A549 (cell line): ENCODE data around the gene MAPKAPK2. TPM values are rescaled to one million over a fixed set of nuclear protein-coding genes. Genes with fewer than 3 reads are reported as not detected.
A peak's percentile ranks its signal among the peaks of the same experiment; 100 is the strongest.

Experiments used
- ATAC-seq, 2 experiments: fragments of 200-7000 bp in 1 of 2; fragments of >200 bp in 1 of 2; cut with Nextera tagmentation in 1 of 2; cut with Tn5 transposase in 1 of 2; 3 replicates each; pipeline versions ENCODE4 v1.8.0 to v1.9.1; 2018 to 2020; ENCODE audit warnings: mild to moderate bottlenecking in 1 of 2, moderate library complexity in 1 of 2
- CTCF ChIA-PET: fragments of 300-600 bp; sonication (Branson Sonifier 250); formaldehyde crosslinking; extraction: SDS; loops from one replicate; lab custom pipeline; 2021; ENCODE audit warnings: antibody characterized with exemption, inconsistent platforms; lab: Yijun Ruan, JAX
- POLR2A ChIA-PET: fragments of 350-600 bp; formaldehyde crosslinking; extraction: SDS; loops from one replicate; lab custom pipeline; 2021; ENCODE audit warnings: antibody characterized with exemption, inconsistent platforms; lab: Yijun Ruan, JAX
- DNase-seq, 2 experiments: peaks; one replicate each; pipeline versions ENCODE4 v3.0.0 to v3.0.0-alpha.2; 2011 to 2016; ENCODE audit warnings: low read depth in 1 of 2, low spot score in 1 of 2
- FAIRE-seq: peaks from 2 replicates; lab custom pipeline; 2011; peaks lifted over from hg19 to GRCh38; lab: Jason Lieb, UNC
- H3K27ac ChIP-seq, 2 experiments: fragments of >200 bp; sonication (Bioruptor Twin); formaldehyde crosslinking; 3 replicates each; pipeline ENCODE4 v1.5.1; 2016 to 2017
- H3K4me1 ChIP-seq: fragments of >200 bp; sonication (Bioruptor Twin); formaldehyde crosslinking; 3 replicates; pipeline ENCODE4 v1.6.1; 2016
- H3K4me2 ChIP-seq: fragments of >200 bp; sonication (Bioruptor Twin); formaldehyde crosslinking; 3 replicates; pipeline ENCODE4 v1.6.1; 2016
- H3K4me3 ChIP-seq: fragments of >200 bp; sonication (Bioruptor Twin); formaldehyde crosslinking; 3 replicates; pipeline ENCODE4 v1.5.1; 2016
- H3K9me3 ChIP-seq: fragments of >200 bp; sonication (Bioruptor Twin); formaldehyde crosslinking; 3 replicates; pipeline ENCODE4 v1.6.1; 2016
- BCL3 ChIP-seq: fragments of >200 bp; sonication (Bioruptor Twin); formaldehyde crosslinking; IDR thresholded peaks from 3 replicates; pipeline ENCODE4 v1.6.1; 2016
- BHLHE40 ChIP-seq: IDR thresholded peaks from 2 replicates; pipeline ENCODE4 v1.6.1; 2012; ENCODE audit warnings: low read depth, low read length, inconsistent platforms
- CEBPB ChIP-seq, 2 experiments: fragments of >200 bp in 1 of 2; sonication (Bioruptor Twin) in 1 of 2; formaldehyde crosslinking in 1 of 2; IDR thresholded peaks; 2 replicates each; pipeline ENCODE4 v1.6.1; 2012 to 2016
- CHD4 ChIP-seq: fragments of 200-600 bp; sonication (generic); IDR thresholded peaks from 2 replicates; pipeline ENCODE4 v1.6.1; 2016; ENCODE audit warnings: antibody characterized with exemption, mild to moderate bottlenecking, borderline replicate concordance
- CTCF ChIP-seq: fragments of >200 bp; sonication (Bioruptor Twin); formaldehyde crosslinking; IDR thresholded peaks from 3 replicates; pipeline ENCODE4 v1.5.1; 2016
- ELK1 ChIP-seq: fragments of 150-350 bp; IDR thresholded peaks from 2 replicates; pipeline ENCODE4 v1.6.1; 2014; ENCODE audit warnings: low read depth, mild to moderate bottlenecking, low read length
- FOSL2 ChIP-seq, 2 experiments: fragments of 450-650 bp in 1 of 2; fragments of >200 bp in 1 of 2; sonication (Bioruptor Twin) in 1 of 2; formaldehyde crosslinking; IDR thresholded peaks; 2 replicates each; pipeline versions ENCODE4 v1.5.0 to v1.6.1; 2016 to 2020; ENCODE audit warnings: mild to moderate bottlenecking in 1 of 2, moderate library complexity in 1 of 2
- HOXB5 ChIP-seq: fragments of 250-450 bp; sonication (Bioruptor Pico); IDR thresholded peaks from 2 replicates; pipeline ENCODE4 v1.5.0; 2020; ENCODE audit warnings: mild to moderate bottlenecking, moderate library complexity
- JUNB ChIP-seq: fragments of >200 bp; sonication (Bioruptor Twin); formaldehyde crosslinking; IDR thresholded peaks from 2 replicates; pipeline ENCODE4 v1.6.1; 2016
- MAFK ChIP-seq: fragments of 450-650 bp; IDR thresholded peaks from 2 replicates; pipeline ENCODE4 v1.6.1; 2014; ENCODE audit not compliant: partially characterized antibody
- MYC ChIP-seq: IDR thresholded peaks from 2 replicates; pipeline ENCODE4 v1.6.1; 2012; ENCODE audit warnings: mild to moderate bottlenecking, inconsistent platforms, low read length, improper control_type of control experiment, borderline replicate concordance
- NR3C1 ChIP-seq: fragments of >200 bp; sonication (Bioruptor Twin); formaldehyde crosslinking; IDR thresholded peaks from 3 replicates; pipeline ENCODE4 v1.6.1; 2017
- RAD21 ChIP-seq, 2 experiments: fragments of >200 bp in 1 of 2; sonication (Bioruptor Twin) in 1 of 2; formaldehyde crosslinking in 1 of 2; IDR thresholded peaks in 1 of 2; conservative IDR thresholded peaks in 1 of 2; 2 replicates in 1 of 2; 3 replicates in 1 of 2; pipeline ENCODE4 v1.6.1; 2012 to 2018; ENCODE audit warnings: inconsistent platforms in 1 of 2
- REST ChIP-seq: fragments of 200-600 bp; sonication (generic); IDR thresholded peaks from 2 replicates; pipeline ENCODE4 v1.6.1; 2016; ENCODE audit warnings: antibody characterized with exemption, mild to moderate bottlenecking, moderate library complexity
- RNF2 ChIP-seq: fragments of 200-600 bp; sonication (generic); IDR thresholded peaks from 2 replicates; pipeline ENCODE4 v1.6.1; 2016; ENCODE audit warnings: low read depth, mild to moderate bottlenecking, antibody characterized with exemption, moderate library complexity, borderline replicate concordance
- WGBS: methylation state at CpG from one replicate; pipeline ENCODE4 v1.1.6; 2017; ENCODE audit errors: missing lambda C conversion rate; 5-methylcytosine and 5-hydroxymethylcytosine counted together
- polyA plus RNA-seq, 4 experiments: library from polyadenylated mRNA; depleted of rRNA in 3 of 4; stranded (reverse); fragments of >200 nt; fragmentation: RNase III in 1 of 4; extraction: RNeasy Plus Mini Kit Qiagen cat#74134 plus additional on column Dnase treatment in 1 of 4; gene quantifications; 2 replicates in 3 of 4; 3 replicates in 1 of 4; pipeline ENCODE4 v1.2.3, GENCODE V29; 2011 to 2017

Gene MAPKAPK2
- polyA plus RNA-seq, 2 of the 4 experiments (the other 2 are of a cell fraction), result 37.2 to 43.0 TPM

GRCh38 chr1:206664740-206665139 is 20.0 kb upstream of the MAPKAPK2 start:
- Histone ChIP-seq H3K4me3 (no peak overlapping the region), H3K27ac (peak overlapping the region in 1 of 2 experiments; percentile 7; a peak in 1 of 6 replicates), H3K4me2 (no peak overlapping the region)
- TF ChIP-seq MYC, result no peak
- no peak for TF ChIP-seq NR3C1
- TF ChIP-seq BCL3, result no peak
- no peak for TF ChIP-seq REST
- TF ChIP-seq MAFK, result no peak
- no peak for TF ChIP-seq CHD4
- no peak for TF ChIP-seq FOSL2 (IDR thresholded peaks at IDR 0.05)
- TF ChIP-seq FOSL2 (CRISPR knock-in tag; IDR thresholded peaks at IDR 0.05), result no peak
- TF ChIP-seq, all 56 proteins: peak for 0
- H3K4me1 ChIP-seq, result peaks cover 5% of the 10 kb centered on the region; the same call in 1 of the 3 replicates
- peak in 1 of 2 experiments; percentile 15; a peak in 2 of 6 replicates for ATAC-seq
- no peaks in the 10 kb centered on the region for H3K9me3 ChIP-seq
- 55% methylated on average over 6 of the region's 6 CpGs for WGBS
- CTCF ChIA-PET, result interaction anchor here (0.8 to 19.9 kb wide), 49 partner anchors 9 to 362 kb away, joined by 3 to 452 read pairs (median 8); partner anchors contain the start of genes DYRK3 and EIF2D
- FAIRE-seq, result no peak
- no peak for DNase-seq
- POLR2A ChIA-PET, result interaction anchor here (1.0 to 3.1 kb wide), 4 partner anchors 19 to 52 kb away, joined by 3 to 20 read pairs (median 4); partner anchors contain the start of genes DYRK3, EIF2D and MAPKAPK2

- 92% methylated on average over 3 of the region's 3 CpGs for WGBS
- ChIA-PET POLR2A (interaction anchor here (0.7 kb wide), 2 partner anchors 42 to 54 kb away, joined by 3 to 5 read pairs; partner anchors contain the start of gene EIF2D), CTCF (interaction anchor here (0.7 to 19.9 kb wide), 14 partner anchors 9 to 315 kb away, joined by 3 to 452 read pairs (median 30); partner anchors contain the start of gene DYRK3)
- ATAC-seq (no peak), FAIRE-seq (no peak), DNase-seq (no peak)
- Histone ChIP-seq H3K4me2 (no peak overlapping the region), H3K9me3 (no peaks in the 10 kb centered on the region), H3K4me1 (peaks cover 5% of the 10 kb centered on the region; the same call in 1 of the 3 replicates), H3K4me3 (no peak overlapping the region), H3K27ac (no peak overlapping the region)
- TF ChIP-seq RNF2 (no peak), CEBPB (IDR thresholded peaks at IDR 0.05) (no peak), FOSL2 (IDR thresholded peaks at IDR 0.05) (no peak), FOSL2 (CRISPR knock-in tag; IDR thresholded peaks at IDR 0.05) (no peak), ELK1 (no peak), RAD21 (conservative IDR thresholded peaks at IDR 0.05 in 1 of 2, IDR thresholded peaks at IDR 0.05 in 1 of 2) (no peak), BHLHE40 (no peak), CTCF (no peak), JUNB (no peak), REST (no peak), HOXB5 (CRISPR knock-in tag) (no peak)
These were observed 18.6 kb upstream of the MAPKAPK2 start for GRCh38 chr1:206666031-206666561.
